ENCODE measurements around the gene PDE8A. TPM values are rescaled to one million over a fixed set of nuclear protein-coding genes. Genes with fewer than 3 reads are reported as not detected.

Gene PDE8A
- total RNA-seq, 4 donors from 2014 or later = 49.4 to 108 (median 64.3) TPM

GRCh38 chr15:85031944-85032558, 50.4 kb downstream of the PDE8A start:
- Histone ChIP-seq H3K27ac (peak overlapping the region in 3 of 4 donors; percentile 4 to 42 (median 20)), H3K27me3 (no peaks in the 10 kb centered on the region), H3K36me3 (no peaks in the 10 kb centered on the region), H3K4me1 (peaks cover 0 to 73% (median 40%) of the 10 kb centered on the region in 4 donors), H3K9me3 (no peaks in the 10 kb centered on the region), H3K4me3 (no peak overlapping the region)
- DNase-seq (ENCODE audit: low spot score in 2 of 2) = no peak
- TF ChIP-seq EP300 (IDR thresholded peaks at IDR 0.05) (no peak), CTCF (IDR thresholded peaks at IDR 0.05) (no peak), POLR2A (IDR thresholded peaks at IDR 0.05) (no peak)
- WGBS, 2 donors = 76 to 79% methylated on average over 2 of the region's 2 CpGs

- no peak overlapping the region for H3K4me3 ChIP-seq
- peaks cover 0 to 68% (median 35%) of the 10 kb centered on the region in 4 donors for H3K4me1 ChIP-seq
- H3K27ac ChIP-seq = peak overlapping the region in 1 of 4 donors; percentile 67
- H3K9me3 ChIP-seq = no peaks in the 10 kb centered on the region
- no peaks in the 10 kb centered on the region for H3K36me3 ChIP-seq
- TF ChIP-seq CTCF (IDR thresholded peaks at IDR 0.05) (no peak), EP300 (IDR thresholded peaks at IDR 0.05) (no peak), POLR2A (IDR thresholded peaks at IDR 0.05) (no peak)
- no peaks in the 10 kb centered on the region for H3K27me3 ChIP-seq
- DNase-seq (ENCODE audit: low spot score in 2 of 2) = no peak
- 25 to 27% methylated on average over 1 of the region's 1 CpG for WGBS, 2 donors
Measured at GRCh38 chr15:85033148-85033547, 51.5 kb downstream of the PDE8A start.

- no peak overlapping the region for H3K27ac ChIP-seq
- 88 to 90% methylated on average over 5 of the region's 5 CpGs for WGBS, 2 donors
- TF ChIP-seq EP300 (IDR thresholded peaks at IDR 0.05) (no peak), POLR2A (IDR thresholded peaks at IDR 0.05) (no peak), CTCF (IDR thresholded peaks at IDR 0.05) (no peak)
- DNase-seq (ENCODE audit: low spot score in 2 of 2) = no peak
- H3K4me3 ChIP-seq = no peak overlapping the region
- H3K4me1 ChIP-seq = peaks cover 0 to 63% (median 31%) of the 10 kb centered on the region in 4 donors
- no peaks in the 10 kb centered on the region for H3K9me3 ChIP-seq
- no peaks in the 10 kb centered on the region for H3K36me3 ChIP-seq
- H3K27me3 ChIP-seq = no peaks in the 10 kb centered on the region
Measured at GRCh38 chr15:85034276-85034675, 52.6 kb downstream of the PDE8A start.

- H3K27me3 ChIP-seq = no peaks in the 10 kb centered on the region
- DNase-seq (ENCODE audit: low spot score in 2 of 2) = no peak
- no peaks in the 10 kb centered on the region for H3K9me3 ChIP-seq
- H3K4me1 ChIP-seq = peaks cover 0 to 46% (median 20%) of the 10 kb centered on the region in 4 donors
- H3K36me3 ChIP-seq = no peaks in the 10 kb centered on the region
- H3K27ac ChIP-seq = peak overlapping the region in 1 of 4 donors; percentile 47
- no peak overlapping the region for H3K4me3 ChIP-seq
- no peak for TF ChIP-seq POLR2A (IDR thresholded peaks at IDR 0.05)
- TF ChIP-seq EP300 (IDR thresholded peaks at IDR 0.05) = no peak
- no peak for TF ChIP-seq CTCF (IDR thresholded peaks at IDR 0.05)
Measured at GRCh38 chr15:85035980-85036379, 54.3 kb downstream of the PDE8A start.

- Histone ChIP-seq H3K4me1 (peaks cover 0 to 39% (median 19%) of the 10 kb centered on the region in 4 donors), H3K9me3 (no peaks in the 10 kb centered on the region), H3K27ac (peak overlapping the region in 1 of 4 donors; percentile 69), H3K36me3 (no peaks in the 10 kb centered on the region), H3K4me3 (no peak overlapping the region), H3K27me3 (no peaks in the 10 kb centered on the region)
- whole genome bisulfite sequencing, 2 donors = 33 to 52% methylated on average over 3 of the region's 3 CpGs
- no peak for TF ChIP-seq EP300 (IDR thresholded peaks at IDR 0.05)
- TF ChIP-seq CTCF (IDR thresholded peaks at IDR 0.05) = no peak
- no peak for TF ChIP-seq POLR2A (IDR thresholded peaks at IDR 0.05)
- no peak for DNase-seq (ENCODE audit: low spot score in 2 of 2)
Measured at GRCh38 chr15:85036716-85037115, 55.1 kb downstream of the PDE8A start.

All from tibial nerve (tissue), 4 donors.